Epithelial cell of proximal tubule (primary cell): ENCODE results near the gene DLD. TPM values are rescaled to one million over a fixed set of nuclear protein-coding genes. Genes with fewer than 3 reads are reported as not detected.

Experiments used
- DNase-seq: peaks from one replicate; pipeline ENCODE4 v3.0.0-alpha.2; 2011; ENCODE audit warnings: low read depth
- H3K4me3 ChIP-seq: 2 replicates; pipeline ENCODE4 v1.5.1; 2011; ENCODE audit warnings: low read depth, mild to moderate bottlenecking, low read length
- CTCF ChIP-seq: conservative IDR thresholded peaks from 2 replicates; pipeline ENCODE4 v1.5.1; 2012; ENCODE audit warnings: low read depth, mild to moderate bottlenecking, low read length
- total RNA-seq: library from RNA; depleted of rRNA; stranded (reverse); fragments of >200 nt; gene quantifications from 2 replicates; pipeline ENCODE4 v1.2.3, GENCODE V29; 2015

The DLD gene
- total RNA-seq, 1 donor from 2014 or later: 54.4 TPM

GRCh38 chr7:107850643-107851042, 40.3 kb upstream of the DLD start:
- no peak for DNase-seq
- TF ChIP-seq CTCF: no peak
- no peak overlapping the region for H3K4me3 ChIP-seq

- no peak for TF ChIP-seq CTCF
- no peak overlapping the region for H3K4me3 ChIP-seq
- no peak for DNase-seq
Observed at GRCh38 chr7:107854454-107854853, 36.5 kb upstream of the DLD start.

DNA sequence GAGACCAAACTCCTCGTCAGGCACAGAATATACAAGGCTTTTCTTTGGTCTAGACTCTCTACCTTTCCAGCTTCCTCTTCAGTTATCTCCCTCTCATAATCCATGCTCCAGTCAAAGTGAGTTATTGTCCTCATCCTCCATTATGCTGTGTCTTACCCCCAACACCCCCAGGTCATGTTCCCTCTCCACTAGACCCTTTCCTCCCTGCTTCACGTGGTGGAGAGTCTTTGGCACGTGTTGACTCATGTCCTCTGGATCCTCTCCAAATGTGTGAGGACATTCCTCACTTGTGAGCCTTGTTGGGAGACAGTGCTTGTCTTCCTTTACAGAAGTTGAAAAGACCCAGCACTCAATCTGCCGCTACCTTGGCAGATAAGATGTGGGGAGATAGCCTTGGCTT, 36.0 kb upstream of the DLD start:
- no peak for DNase-seq
- TF ChIP-seq CTCF: no peak
- H3K4me3 ChIP-seq: no peak overlapping the region

GRCh38 chr7:107856806-107857540, 34.0 kb upstream of the DLD start:
- TF ChIP-seq CTCF: no peak
- no peak for DNase-seq
- H3K4me3 ChIP-seq: no peak overlapping the region

- no peak for TF ChIP-seq CTCF
- no peak for DNase-seq
- no peak overlapping the region for H3K4me3 ChIP-seq
Observed at GRCh38 chr7:107857541-107857912, 33.5 kb upstream of the DLD start.

- H3K4me3 ChIP-seq: no peak overlapping the region
- no peak for DNase-seq
- TF ChIP-seq CTCF: no peak
Observed at GRCh38 chr7:107858280-107858679, 32.7 kb upstream of the DLD start.

DNA sequence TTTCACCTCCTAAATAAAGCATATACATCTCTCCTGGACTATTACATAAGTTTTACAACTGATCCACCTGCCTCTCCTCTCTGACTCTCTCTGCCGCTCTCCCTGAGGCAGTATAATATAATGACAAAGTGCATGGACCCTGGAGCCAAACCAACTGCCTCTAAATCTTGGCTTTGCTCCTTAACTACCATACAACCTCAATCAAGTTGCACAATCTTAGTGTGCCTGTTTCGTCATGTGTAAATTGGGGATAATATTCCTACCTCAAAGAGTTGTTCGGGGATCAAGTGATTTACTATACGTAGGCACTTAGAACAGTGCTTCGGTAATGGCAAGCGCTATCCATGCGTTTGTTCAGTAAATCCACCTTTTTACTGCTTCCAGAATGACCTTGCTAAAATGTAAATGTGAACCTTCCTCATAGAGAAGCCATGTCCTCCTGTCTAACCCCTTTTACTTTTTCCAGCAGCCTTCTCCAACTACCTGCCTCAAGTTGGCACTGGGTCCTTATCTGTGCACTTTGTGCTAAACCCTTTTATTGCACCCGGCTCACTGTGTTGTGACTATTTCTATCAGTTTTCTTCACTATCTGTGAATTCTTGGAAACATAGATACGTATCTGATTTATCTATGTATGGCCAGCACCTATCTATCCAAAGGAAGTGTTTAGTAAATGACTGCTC, 30.6 kb upstream of the DLD start:
- DNase-seq: no peak
- TF ChIP-seq CTCF: no peak
- H3K4me3 ChIP-seq: no peak overlapping the region
